OCI-LY7 (cell line): ENCODE results near the gene ACVRL1. TPM values are rescaled to one million over a fixed set of nuclear protein-coding genes. Genes with fewer than 3 reads are reported as not detected.

Source experiments
- BruUV-seq: library from RNA; stranded (reverse); fragments of 400-500 nt; replicated peaks from 2 replicates; lab custom pipeline; 2021; lab: Mats Ljungman, UMichigan
- CTCF ChIA-PET: fragments of 300-600 bp; sonication (Branson Sonifier 250); formaldehyde crosslinking; loops from one replicate; lab custom pipeline; 2022; ENCODE audit warnings: antibody characterized with exemption; ENCODE audit not compliant: unreplicated experiment; lab: Charles Lee
- POLR2A ChIA-PET: fragments of 300-600 bp; sonication (Branson Sonifier 250); formaldehyde crosslinking; loops from one replicate; lab custom pipeline; 2022; ENCODE audit warnings: antibody characterized with exemption; lab: Charles Lee
- DNase-seq: peaks from one replicate; pipeline ENCODE4 v3.0.0-alpha.2; 2015; ENCODE audit warnings: low spot score
- H2AFZ ChIP-seq: fragments of 200-600 bp; sonication (generic), shearing (Covaris generic); 2 replicates; pipeline ENCODE4 v1.6.1; 2014; ENCODE audit warnings: mild to moderate bottlenecking, antibody characterized with exemption, low read length, moderate library complexity
- H3K27ac ChIP-seq: fragments of 200-600 bp; sonication (generic); 2 replicates; pipeline ENCODE4 v1.5.1; 2014; ENCODE audit warnings: mixed run types, low read depth, mild to moderate bottlenecking, moderate library complexity, low read length, inconsistent platforms; ENCODE audit not compliant: poor library complexity, severe bottlenecking
- H3K36me3 ChIP-seq: fragments of 200-600 bp; sonication (generic); 2 replicates; pipeline ENCODE4 v1.6.1; 2014; ENCODE audit warnings: mild to moderate bottlenecking, antibody characterized with exemption, low read length, moderate library complexity, mixed read lengths; ENCODE audit not compliant: insufficient read depth
- H3K4me1 ChIP-seq: fragments of 200-600 bp; sonication (generic); 2 replicates; pipeline ENCODE4 v1.5.1; 2014; ENCODE audit warnings: mild to moderate bottlenecking, low read length; ENCODE audit not compliant: insufficient read depth, poor library complexity, severe bottlenecking
- H3K4me2 ChIP-seq: fragments of 200-600 bp; sonication (generic); 2 replicates; pipeline ENCODE4 v1.6.1; 2014; ENCODE audit warnings: mild to moderate bottlenecking, low read length
- H3K4me3 ChIP-seq: fragments of 200-600 bp; sonication (generic); 2 replicates; pipeline ENCODE4 v1.5.1; 2014; ENCODE audit warnings: mild to moderate bottlenecking, low read depth, low read length; ENCODE audit not compliant: poor library complexity, severe bottlenecking
- H3K79me2 ChIP-seq: fragments of 200-600 bp; sonication (generic); 2 replicates; pipeline ENCODE4 v1.6.1; 2016; ENCODE audit warnings: low read depth, mild to moderate bottlenecking, low read length, moderate library complexity, mixed read lengths; ENCODE audit not compliant: insufficient read depth
- H3K9me2 ChIP-seq: fragments of 200-600 bp; sonication (generic); 2 replicates; pipeline ENCODE4 v1.6.1; 2016; ENCODE audit warnings: mild to moderate bottlenecking, low read length, mixed read lengths; ENCODE audit not compliant: insufficient read depth
- H3K9me3 ChIP-seq: fragments of 200-600 bp; sonication (generic); 2 replicates; pipeline ENCODE4 v1.6.1; 2014; ENCODE audit warnings: mild to moderate bottlenecking, mixed run types, low read length, mixed read lengths
- H4K20me1 ChIP-seq: fragments of 200-600 bp; sonication (generic); 2 replicates; pipeline ENCODE4 v1.6.1; 2014; ENCODE audit warnings: mild to moderate bottlenecking, antibody characterized with exemption, low read length, moderate library complexity, mixed read lengths; ENCODE audit not compliant: insufficient read depth
- EZH2phosphoT487 ChIP-seq: fragments of 200-600 bp; sonication (generic); IDR thresholded peaks from 2 replicates; pipeline ENCODE4 v1.6.1; 2018; ENCODE audit warnings: low read depth, borderline replicate concordance, mild to moderate bottlenecking, mixed run types, antibody characterized with exemption, low read length, moderate library complexity, mixed read lengths
- intact Hi-C: fragments of 100-400 bp; cut with micrococcal nuclease; formaldehyde crosslinking; loops from one replicate; pipeline ENCODE4 v1.10.0; 2022; ENCODE audit not compliant: unreplicated experiment
- total RNA-seq, 2 experiments: library from RNA; depleted of rRNA in 1 of 2; stranded (reverse); fragments of >200 nt in 1 of 2; shearing (Covaris generic) in 1 of 2; gene quantifications; 2 replicates each; pipeline ENCODE4 v1.2.3, GENCODE V29; 2014 to 2022
- TF ChIP-seq, protein P1 (sequence below): fragments of 200-600 bp; sonication (generic); conservative IDR thresholded peaks from 2 replicates; pipeline ENCODE4 v1.5.1; 2014; ENCODE audit warnings: mild to moderate bottlenecking, antibody characterized with exemption, low read length, moderate library complexity, mixed read lengths

Gene ACVRL1
- total RNA-seq, 2 experiments from 2014 or later, result not detected

GRCh38 chr12:51959921-51960320, 52.6 kb downstream of the ACVRL1 start:
- H3K36me3 ChIP-seq, result peaks cover 5% of the 10 kb centered on the region
- no peak overlapping the region for H3K27ac ChIP-seq
- no peak overlapping the region for H3K4me2 ChIP-seq
- TF ChIP-seq EZH2phosphoT487, result no peak
- TF ChIP-seq, protein P1, sequence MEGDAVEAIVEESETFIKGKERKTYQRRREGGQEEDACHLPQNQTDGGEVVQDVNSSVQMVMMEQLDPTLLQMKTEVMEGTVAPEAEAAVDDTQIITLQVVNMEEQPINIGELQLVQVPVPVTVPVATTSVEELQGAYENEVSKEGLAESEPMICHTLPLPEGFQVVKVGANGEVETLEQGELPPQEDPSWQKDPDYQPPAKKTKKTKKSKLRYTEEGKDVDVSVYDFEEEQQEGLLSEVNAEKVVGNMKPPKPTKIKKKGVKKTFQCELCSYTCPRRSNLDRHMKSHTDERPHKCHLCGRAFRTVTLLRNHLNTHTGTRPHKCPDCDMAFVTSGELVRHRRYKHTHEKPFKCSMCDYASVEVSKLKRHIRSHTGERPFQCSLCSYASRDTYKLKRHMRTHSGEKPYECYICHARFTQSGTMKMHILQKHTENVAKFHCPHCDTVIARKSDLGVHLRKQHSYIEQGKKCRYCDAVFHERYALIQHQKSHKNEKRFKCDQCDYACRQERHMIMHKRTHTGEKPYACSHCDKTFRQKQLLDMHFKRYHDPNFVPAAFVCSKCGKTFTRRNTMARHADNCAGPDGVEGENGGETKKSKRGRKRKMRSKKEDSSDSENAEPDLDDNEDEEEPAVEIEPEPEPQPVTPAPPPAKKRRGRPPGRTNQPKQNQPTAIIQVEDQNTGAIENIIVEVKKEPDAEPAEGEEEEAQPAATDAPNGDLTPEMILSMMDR, result no peak
- no peaks in the 10 kb centered on the region for H3K9me3 ChIP-seq
- no peaks in the 10 kb centered on the region for H3K9me2 ChIP-seq
- no peaks in the 10 kb centered on the region for H3K4me1 ChIP-seq
- no peak overlapping the region for H3K4me3 ChIP-seq
- intact Hi-C loops, result loop anchor here (10.0 kb wide), 1 partner anchor 945 kb away; the partner anchor contains the start of gene KRT8
- CTCF ChIA-PET, result no interaction called here
- H3K79me2 ChIP-seq, result no peaks in the 10 kb centered on the region
- H4K20me1 ChIP-seq, result no peaks in the 10 kb centered on the region; the same call in 1 of the 2 replicates
- BruUV-seq, result no TSS peak
- no peak overlapping the region for H2AFZ ChIP-seq
- no peak for DNase-seq
- POLR2A ChIA-PET, result no interaction called here

- intact Hi-C loops, result loop anchor here (10.0 kb wide), 1 partner anchor 944 kb away; the partner anchor contains the start of gene KRT8
- no peak overlapping the region for H3K4me3 ChIP-seq
- BruUV-seq, result no TSS peak
Measured at GRCh38 chr12:51960488-51960887, 53.2 kb downstream of the ACVRL1 start.

More at GRCh38 chr12:51960488-51960887, 53.2 kb downstream of the ACVRL1 start:
- TF ChIP-seq, protein P1, result no peak
- TF ChIP-seq EZH2phosphoT487, result no peak
- POLR2A ChIA-PET, result interaction anchor here (0.6 to 1.4 kb wide), 2 partner anchors 9 to 164 kb away, joined by 4 read pairs; partner anchors contain the start of gene ACVR1B
- CTCF ChIA-PET, result no interaction called here
- no peaks in the 10 kb centered on the region for H3K79me2 ChIP-seq
- H3K4me1 ChIP-seq, result no peaks in the 10 kb centered on the region
- peaks cover 5% of the 10 kb centered on the region for H3K36me3 ChIP-seq
- H2AFZ ChIP-seq, result no peak overlapping the region
- no peaks in the 10 kb centered on the region for H3K9me2 ChIP-seq
- DNase-seq, result no peak
- no peaks in the 10 kb centered on the region for H3K9me3 ChIP-seq
- H3K27ac ChIP-seq, result no peak overlapping the region
- no peaks in the 10 kb centered on the region; the same call in 1 of the 2 replicates for H4K20me1 ChIP-seq
- no peak overlapping the region for H3K4me2 ChIP-seq
